HG03097 (cell line): Measurements from ENCODE around the gene AKNAD1.

ENCODE experiments used
- ATAC-seq: cut with Tn5 transposase; IDR thresholded peaks from one replicate; pipeline ENCODE4 v1.9.1; 2021; ENCODE audit not compliant: unreplicated experiment, low FRiP score

AKNAD1 gene

DNA sequence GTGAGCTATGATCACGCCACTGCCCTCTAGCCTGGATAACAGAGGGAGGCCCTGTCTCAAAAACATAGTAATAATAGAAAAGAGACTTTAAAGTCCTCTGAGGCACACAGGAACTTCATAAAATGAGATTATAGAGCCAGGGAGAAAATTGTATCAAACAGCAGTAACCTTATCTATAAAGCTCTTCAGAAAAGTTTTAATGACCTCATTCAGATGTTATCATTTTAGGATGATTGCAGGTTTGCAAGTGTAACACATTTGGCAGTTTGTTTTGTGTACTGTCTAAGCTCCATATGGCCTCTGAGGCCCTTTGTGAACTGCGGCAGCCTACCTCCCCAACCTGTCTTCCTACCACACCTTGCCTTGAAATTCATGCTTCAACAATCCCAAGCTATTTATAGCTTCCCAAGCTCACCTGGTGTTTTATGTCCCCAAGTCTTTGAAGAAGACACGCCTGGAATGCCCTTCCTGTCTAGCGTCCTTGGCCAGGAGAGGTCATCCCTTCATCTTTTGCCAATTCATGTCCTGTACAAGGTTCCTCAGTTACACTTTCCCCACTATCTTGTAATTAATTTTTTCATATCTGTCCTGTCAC is 8.5 kb upstream of the AKNAD1 start:
- ATAC-seq, result no peak

DNA sequence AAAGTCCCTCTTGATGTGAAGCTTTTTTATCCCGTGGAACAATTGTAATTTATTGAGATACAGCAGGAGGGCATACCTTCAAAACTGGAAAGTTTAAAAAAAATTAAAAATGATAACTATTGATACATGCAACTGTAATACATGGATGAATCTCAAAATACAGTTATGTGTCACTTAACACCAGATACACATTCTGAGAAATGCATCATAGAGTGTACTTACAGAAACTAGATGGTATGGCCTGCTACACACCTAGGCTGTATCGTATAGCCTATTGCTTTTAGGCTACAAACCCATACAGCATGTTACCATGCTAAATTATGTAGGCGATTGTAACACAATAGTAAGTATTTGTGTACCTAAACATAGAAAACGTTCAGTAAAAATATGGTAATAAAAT is 7.1 kb upstream of the AKNAD1 start:
- ATAC-seq, result no peak

DNA sequence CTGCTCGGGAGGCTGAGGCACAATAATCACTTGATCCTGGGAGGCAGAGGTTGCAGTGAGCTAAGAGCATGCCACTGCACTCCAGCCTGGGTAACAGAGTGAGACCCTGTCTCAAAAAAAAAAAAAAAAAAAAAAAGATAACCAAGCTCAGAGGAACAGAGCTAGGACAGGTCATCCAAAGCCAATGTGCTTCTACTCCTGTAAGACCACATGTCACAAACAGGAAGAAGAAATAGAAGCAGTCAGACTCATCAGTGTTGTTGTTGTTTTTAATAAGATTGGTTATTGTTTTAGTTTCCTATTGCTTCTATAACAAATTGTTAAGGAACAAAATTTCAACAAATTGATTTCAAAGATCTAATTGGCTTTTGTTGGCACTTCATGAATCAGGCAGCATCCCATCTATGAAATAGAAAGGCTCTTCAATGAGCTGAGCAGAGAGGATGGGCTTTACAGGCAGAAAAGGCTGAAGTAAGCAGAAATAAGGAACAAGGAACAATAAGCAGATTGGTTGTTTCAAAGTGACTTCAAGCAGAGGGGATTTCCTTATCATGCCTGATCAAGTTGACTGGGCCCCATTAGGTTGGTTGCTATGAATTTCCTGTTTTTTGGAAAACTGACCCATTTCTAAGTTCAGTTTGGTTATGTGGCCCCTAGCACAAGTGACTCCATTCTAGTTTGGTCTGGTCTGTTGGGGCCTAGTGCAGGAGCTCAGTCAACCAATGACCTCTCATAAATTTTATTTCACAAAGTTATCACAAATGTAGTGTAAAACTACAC is 6.0 kb upstream of the AKNAD1 start:
- ATAC-seq, result no peak

DNA sequence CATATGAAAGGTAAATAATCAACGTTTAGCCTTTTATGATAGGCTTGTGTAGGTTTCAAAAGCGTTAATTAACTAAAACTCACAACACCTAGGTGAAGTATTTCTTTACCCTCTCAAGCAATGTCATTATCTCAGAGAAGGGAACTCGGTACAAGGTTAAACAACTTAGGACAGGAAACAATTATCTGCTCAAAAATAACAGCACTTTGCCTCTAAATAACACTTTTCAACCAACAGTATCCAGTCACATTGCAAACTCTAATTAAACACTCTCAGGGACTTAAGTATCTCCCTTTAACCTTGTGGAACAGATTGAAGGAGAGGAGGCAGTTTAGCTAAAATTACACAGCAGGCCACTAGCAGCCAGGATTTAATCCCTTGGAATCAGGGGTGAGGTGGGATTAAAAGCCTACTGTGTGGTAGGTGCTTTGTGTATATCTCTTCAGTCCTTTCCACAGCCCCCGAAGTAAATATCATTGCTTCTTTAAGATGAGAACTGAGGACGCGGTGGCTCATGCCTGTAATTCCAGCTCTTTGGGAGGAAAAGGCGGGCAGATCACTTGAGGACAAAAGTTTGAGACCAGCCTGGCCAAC is 5.2 kb upstream of the AKNAD1 start:
- no peak for ATAC-seq

DNA sequence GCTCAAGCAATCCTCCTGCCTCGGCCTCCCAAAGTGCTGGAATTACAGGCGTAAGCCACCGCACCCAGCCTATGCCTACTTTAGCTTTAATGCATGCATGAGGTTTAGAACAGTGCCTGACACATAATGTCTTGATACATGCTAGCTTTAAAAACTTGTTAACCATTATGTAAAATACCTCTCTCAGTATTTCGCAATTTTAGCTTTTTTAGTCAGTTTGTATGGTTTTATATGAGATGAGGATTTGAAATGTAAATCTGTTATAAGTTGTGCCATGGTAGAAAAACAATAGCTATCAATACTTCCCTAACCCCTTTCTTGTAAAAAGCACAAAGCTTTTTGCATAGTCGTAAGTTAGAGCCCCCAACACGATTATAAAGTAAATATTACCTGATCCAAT is 4.7 kb upstream of the AKNAD1 start:
- no peak for ATAC-seq

DNA sequence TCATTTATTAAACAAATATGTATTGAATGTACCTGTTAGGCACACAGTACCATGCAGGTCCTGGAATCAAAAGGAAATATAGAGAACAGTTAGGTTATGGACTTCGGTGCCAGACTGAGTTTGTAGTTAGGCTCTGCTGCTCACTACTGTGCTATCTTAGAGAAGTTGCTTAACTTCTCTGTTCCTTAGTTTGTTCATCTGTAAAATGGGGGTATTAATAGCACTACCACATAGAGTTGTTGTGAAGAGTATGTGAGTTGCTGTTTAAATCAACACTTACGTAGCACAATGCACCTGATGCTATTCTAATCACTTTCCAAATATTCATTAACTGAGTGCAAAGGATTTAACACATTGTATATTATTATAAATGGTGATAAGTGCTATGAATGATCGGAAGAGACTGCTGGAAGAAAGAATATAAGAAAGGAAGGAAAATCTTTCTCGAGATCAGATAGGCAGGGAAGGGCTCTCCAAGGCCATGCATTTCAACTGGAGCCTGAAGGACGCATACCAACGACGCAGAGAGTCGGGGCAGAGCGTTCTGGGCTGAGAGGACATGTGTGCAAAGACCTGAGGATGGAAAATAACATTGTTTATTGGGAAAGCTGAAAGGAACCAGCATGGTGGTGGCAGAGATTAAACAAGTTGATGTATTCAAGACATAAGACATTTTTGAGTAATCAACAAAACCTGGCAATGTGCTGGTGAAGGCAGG is 3.5 kb upstream of the AKNAD1 start:
- no peak for ATAC-seq

DNA sequence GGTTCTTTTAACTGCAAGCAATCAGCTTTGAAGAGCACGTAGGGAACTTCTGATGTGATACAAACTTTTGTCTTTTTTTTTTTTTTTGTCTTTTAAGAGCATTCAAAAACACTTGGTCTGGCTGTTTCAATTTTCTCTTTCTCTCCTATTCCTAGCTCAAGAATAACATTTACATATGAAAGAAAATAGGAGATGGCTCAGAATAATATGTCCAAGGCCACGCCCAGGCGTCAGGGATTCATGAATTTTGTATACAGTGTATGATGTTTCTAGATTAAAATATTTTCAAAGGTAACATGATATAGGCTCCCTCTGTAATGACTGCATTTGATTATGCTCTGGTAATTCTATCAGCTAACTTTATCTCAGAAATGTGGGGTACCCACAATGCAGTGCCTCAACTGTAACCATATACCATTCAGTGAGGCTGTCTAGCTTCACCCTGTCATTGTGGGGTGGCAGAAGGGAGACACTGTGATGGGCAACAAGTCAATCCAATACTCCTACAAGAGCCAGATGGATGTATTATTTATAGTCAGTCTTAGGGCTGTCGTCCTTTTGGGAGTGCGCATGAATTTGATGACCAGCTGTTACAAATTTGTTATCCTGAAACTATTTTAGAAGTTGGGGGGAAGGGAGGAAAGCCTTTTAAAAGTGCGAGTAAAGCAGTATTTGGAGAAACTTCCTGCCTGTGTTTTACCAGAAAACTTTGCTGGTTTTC is 1.5 kb upstream of the AKNAD1 start:
- ATAC-seq, result no peak

DNA sequence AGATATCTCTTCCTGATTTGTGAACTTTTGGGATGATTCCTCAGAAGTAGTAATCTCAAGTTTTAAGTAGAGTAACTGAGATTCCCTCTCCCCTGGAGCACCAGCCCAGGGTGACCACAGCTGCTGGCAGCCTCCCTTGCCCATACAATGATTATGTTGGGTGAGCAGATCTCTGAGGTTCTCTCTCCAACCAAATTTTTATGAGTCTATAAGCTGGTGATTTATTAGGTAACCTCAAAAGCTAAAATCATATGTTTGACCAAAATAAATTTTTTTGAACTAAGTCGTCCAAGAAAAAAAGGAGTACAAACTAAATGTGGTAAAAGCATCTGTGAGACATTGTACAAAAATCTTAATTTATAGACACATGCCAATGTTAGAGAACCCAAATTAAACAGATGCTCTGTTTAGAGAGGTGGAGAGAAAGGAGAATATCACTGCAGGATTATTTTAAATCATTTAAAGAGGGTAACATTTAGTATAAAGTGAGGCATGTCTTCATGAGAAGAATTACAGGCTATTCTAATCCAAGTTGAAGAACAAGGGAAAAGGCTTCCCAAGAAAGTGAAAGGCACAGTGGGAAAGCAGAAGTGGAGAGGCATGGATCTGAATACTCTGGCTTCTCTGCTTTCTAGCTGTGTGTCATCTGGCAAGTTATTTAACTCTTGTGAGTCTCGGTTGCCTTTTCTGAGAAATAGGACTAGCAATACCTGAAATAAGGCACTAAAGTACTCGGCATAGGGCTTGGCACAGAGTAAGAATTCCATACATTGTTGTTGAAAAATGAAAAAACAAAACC is 2.5 kb downstream of the AKNAD1 start:
- ATAC-seq, result no peak

DNA sequence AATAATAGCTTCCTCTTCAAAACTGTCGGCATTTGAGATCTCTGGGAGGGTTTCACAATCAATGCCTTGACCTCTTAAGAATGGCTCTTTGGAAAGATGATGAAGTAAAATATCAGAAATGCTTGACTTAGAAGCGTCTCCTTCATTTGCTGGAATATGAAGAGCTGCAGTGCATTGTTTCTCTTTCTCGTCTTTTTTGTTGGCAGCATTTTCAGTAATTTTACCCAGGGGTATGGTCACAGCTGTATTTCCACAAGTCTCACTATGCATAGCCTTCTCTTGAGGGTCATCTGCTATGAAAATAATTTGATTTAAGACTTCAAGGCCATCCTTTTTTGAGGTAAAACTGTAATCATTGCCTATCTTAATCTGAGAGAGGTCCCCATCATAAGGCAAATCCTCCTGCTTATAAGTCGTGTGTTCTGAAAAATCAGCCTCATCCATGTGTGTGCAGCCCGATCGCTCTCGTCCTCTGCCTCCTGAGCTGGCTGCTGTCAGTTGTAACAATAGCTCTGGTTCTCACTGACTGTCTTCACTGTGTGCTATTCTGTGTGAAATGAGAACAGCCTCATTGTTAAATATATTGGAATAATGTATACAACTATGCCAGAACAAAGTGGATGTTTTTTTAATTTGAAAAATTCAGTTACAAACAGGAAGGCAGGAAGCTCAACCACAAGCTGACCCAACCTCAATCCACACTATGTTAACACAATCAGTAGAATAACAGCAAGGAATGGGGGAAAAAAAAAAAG is 4.5 kb downstream of the AKNAD1 start:
- ATAC-seq, result no peak

DNA sequence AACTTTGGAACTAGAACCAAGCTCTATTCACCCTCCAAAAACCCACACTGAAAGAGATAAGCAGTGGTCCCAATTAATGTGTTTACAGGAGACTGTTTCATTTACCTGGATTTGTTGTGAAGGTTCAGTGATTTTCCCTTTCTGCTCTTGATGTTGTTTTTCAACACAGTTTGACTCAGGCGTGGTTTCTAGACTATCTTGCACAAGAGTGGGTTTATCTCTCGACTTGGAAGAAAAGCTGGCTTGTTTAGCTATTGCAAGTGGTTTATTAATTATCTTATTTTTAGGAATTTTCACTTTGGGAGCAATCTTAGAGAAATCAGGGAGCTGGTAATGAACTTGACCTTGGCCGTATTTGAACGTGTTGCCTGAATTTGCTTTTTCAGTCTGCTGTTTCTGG is 5.3 kb downstream of the AKNAD1 start:
- no peak for ATAC-seq

DNA sequence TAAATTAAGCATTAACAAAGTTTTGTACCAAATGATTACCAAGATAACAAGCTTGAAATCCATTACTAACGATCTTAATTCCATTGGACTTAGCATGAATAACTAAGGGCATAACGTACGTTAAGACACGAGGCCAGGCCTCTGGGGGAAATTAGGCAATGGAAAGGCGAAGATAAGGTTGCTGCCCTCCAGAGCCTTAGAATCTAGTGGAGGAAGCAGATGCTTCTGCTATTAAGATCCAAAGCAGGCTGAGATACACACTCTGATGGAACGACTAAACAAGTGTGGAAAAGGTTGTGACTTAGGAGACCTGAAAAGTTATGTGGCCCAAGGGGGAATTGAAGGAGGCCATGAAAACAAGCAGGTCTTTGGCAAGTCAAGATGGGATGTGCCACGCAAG is 6.0 kb downstream of the AKNAD1 start:
- ATAC-seq, result no peak

DNA sequence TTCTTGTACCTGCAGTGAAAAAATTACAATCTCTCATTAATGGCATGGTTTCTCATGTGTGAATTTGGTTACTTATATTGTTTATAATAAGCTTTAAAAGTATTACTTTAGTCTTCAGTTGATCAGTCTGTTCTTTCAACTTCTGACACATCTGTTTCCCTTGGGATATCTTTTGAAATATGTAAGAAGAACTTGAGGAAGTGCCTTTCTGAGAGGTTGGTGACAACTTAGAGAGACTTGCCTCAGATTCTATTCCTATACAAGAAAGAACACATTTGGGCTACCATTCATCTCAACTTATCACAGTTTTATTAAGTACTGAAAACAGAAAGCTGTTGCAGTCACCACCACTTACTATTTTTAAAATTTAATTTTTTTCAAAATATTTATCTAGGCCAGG is 8.1 kb downstream of the AKNAD1 start:
- ATAC-seq, result no peak

DNA sequence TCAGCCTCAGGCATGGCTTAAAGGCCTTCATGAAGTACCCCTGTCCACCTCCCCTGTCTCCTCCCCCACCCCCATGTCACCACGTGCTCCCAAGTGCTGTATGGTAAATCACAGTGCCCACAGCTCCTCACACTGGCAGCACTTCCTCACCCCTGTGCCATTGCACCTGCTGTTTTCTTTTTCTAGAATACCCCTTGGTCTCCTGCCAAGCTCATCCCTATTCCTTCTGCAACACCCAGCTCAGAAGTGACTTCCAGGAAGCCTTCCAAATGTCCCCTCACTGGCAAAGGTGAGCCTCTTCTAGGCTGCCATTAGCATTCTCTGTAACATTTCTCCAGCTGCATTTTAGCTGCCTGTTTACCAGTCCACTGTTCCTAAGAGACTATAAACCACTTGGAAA is 9.4 kb downstream of the AKNAD1 start:
- no peak for ATAC-seq

DNA sequence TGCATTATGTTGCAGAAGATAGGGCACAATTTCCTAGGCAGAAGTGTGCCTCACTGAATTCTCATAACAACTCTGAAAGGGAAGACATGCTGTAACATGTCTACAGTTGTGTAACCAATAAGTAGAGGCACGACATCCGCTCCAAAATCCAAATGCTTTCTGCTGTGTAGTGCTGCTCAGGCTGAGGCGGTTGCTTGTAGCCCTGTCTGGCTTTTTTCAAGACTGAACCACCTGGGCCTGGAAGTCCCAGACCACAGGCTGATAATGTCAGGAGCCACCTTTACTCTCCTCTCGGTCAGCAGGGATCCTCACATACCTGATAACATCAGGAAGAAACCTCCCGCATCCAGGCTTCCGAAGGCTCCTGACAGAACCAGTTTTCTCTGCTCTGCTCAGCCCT is 10.9 kb downstream of the AKNAD1 start:
- ATAC-seq, result no peak

DNA sequence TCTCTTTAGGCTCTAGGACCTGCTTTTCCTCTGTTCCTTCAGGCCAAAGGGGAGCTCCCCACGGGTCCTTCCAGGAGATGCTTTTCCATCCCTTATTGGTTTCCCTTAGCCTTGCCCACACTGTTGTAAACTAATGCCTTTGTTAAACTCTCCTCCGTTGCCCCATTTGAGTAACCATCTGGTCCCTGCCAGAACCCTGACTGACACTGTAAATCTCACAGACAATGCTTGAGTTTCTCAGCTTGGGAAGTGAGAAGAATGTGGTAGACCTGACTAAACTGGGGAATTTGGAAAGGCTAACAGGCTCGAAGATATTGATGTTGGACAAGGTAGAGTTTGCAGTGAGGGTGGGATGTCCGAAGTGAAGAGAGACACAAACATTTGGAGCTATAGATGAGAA is 11.4 kb downstream of the AKNAD1 start:
- ATAC-seq, result no peak

DNA sequence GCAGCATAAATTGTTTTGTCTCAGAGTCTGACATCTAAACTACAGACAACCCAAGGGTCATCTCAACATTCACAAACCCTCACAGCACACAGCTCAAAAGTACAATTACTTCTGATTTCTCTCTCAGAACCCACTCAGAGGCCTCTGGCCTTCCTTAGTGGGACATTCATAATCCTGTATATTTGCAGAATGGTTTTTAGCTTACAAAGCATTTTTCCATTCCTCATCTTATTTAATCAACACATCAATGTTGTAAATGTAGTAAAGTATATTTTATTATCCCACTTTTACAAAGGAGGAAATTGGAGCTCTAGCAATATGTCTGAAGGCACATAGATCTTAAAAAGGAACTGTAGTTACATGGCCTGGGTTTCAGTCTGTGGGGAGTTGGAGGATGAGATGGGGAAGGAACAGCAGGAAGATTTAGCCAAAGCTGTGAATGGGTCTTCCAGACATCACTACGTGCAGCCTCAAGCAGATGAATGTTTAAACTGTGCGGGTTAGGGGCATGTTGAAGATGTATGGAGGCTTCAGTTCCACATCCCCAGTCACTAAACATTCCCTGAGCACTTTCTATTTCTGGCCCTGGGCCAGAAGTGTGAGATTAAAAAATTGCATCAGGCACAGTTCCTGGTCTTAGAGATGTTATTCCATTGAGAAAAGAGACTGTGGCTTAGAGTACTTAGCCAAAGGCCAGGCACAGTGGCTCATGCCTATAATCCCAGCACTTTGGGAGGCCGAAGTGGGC is 13.3 kb downstream of the AKNAD1 start:
- no peak for ATAC-seq

DNA sequence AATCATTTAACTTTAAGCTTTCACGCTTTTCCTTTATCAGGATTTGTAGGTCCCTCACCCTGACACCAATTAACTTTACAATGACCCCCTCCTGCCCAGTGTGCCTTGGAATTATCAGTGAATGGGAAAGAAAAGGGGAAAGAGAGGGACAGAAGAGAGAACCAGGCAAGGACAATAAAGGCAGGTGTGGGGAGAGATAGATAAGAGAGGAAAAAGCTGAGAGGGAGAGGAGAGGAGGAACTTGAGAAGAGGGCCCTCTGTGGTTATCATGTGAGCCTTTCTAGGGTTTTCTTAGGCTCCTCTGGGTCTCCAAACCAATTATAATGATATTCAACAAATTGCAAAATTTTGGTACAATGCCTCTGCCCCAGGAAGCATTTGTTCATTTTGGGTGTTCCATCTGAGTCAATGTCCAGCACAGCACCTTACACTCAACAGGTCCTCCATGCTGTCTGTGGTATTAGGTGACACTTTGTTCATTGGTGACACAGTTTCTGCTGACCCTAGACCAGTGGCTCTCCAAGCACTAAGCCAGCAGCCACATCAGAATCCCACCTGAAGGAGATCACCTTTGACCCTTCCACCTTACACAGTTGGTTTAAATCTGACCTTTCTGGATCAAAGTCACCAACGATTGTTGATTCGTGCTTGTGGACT is 14.2 kb downstream of the AKNAD1 start:
- no peak for ATAC-seq

DNA sequence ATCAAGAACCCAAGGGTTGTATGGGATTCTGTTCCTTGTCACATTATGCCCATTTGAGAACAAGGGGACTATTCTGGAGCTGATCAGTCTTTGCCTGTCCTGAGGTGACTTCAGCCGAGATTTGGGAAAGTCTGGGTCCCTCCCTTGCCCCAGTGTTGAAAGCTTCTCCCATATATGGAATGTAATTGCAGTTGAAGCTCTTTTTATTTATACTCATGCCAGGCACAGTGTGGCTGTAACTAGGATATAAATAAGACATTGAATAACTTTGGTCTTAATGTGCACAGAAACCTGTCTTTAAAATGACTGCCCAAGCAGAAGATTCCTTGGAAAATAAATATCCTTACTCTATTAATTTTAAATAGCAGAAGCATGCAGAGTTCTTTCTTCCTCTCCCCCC is 15.2 kb downstream of the AKNAD1 start:
- no peak for ATAC-seq
